A172 (cell line): ENCODE data around the gene OGFOD2. TPM values are rescaled to one million over a fixed set of nuclear protein-coding genes. Genes with fewer than 3 reads are reported as not detected.

ENCODE experiments used
- DNase-seq: peaks from one replicate; pipeline ENCODE4 v3.0.0-alpha.2; 2015; ENCODE audit warnings: low spot score
- total RNA-seq: library from RNA; depleted of rRNA; stranded (reverse); fragments of >200 nt; shearing (Covaris generic); gene quantifications from 2 replicates; pipeline ENCODE4 v1.2.3, GENCODE V29; 2014; rRNA removed

Gene OGFOD2
- 12.0 and 20.9 TPM in 2 replicates for total RNA-seq

- DNase-seq = peak; percentile 74
Measured at GRCh38 chr12:122974892-122975789, at the start of gene OGFOD2. Gene OGFOD2, plus strand, starts transcription at chr12:122975244. Its CDS starts 8 bp downstream, at chr12:122975252.

DNA sequence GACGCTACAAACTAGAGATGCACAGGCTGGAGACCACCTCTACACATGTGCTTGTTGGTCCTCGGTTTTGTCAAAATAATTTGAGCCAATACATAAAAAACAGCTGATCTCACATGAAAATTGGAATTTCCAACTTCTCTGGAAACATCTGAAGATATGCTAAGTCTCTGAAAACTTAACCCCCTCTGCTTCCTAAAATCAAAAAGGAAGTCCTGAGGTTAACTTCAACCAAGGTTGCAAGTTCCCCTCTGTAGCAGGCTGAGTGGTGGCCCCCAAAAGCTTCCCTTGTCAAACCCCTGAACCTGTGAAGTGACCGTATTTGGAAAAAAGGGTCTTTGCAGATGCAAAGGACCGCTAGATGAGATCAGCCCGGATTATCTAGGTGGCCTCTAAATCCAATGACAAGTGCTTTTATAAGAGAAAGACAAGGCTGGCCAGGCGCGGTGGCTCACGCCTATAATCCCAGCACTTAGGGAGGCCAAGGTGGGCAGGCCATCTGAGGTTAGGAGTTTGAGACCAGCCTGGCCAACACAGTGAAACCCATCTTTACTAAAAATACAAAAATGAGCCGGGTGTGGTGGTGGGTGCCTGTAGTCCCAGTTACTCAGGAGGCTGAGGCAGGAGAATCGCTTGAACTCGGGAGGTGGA lies 47.2 kb upstream of the OGFOD2 start:
- no peak for DNase-seq

DNA sequence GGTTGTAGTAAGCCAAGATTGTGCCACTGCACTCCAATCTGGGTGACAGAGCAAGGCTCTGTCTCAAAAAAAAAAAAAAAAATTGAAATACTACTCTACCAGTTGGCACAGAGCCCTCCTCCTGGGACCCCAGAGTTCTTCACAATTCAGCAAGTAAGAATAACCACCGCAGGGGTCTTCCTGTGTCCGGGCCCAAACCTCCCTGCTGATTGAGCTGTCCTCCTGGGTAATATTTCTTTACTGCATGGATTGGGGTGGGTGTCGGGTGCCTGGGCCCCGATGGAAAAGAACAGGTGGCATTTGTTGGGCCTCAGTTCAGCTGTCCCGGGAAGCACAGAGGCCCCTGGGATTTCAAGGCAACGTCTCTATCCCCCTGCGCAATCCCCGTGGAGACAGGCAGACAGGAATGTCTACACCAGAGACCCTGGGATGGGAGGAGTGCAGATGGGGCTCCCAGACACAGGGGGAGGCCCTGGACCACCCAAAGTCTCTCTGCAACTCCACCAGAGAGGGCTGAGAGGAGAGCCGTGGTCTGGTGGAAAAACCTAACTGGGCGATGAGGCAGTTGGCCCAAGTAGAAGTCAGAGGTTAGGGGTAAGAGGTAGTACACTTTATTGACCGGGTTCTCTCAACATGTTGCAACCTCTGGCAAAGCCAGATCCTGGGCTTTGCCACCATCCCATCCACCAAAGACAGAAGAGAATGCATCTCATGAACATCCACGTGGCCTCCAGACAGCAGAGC lies 46.5 kb upstream of the OGFOD2 start:
- no peak for DNase-seq

GRCh38 chr12:122929148-122929538 lies 45.9 kb upstream of the OGFOD2 start:
- DNase-seq = no peak

DNA sequence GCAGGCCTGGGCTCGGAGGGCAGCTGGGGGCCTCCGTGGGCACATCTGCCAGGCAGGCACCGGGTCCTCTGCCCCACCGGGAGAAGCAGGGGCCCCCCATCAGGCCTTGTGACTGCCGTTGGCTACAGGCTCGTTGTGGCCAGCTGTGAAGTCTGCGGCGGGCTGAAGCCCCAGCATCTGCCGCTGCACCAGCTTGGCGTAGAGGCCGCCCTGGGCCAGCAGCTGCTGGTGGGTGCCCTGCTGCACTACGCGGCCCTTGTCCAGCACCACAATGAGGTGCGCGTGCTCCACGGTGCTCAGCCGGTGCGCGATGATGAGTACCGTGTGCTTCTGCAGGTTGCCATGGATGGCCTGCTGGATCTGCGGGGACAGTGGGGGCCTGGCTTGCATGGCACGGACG lies 45.2 kb upstream of the OGFOD2 start:
- no peak for DNase-seq

DNA sequence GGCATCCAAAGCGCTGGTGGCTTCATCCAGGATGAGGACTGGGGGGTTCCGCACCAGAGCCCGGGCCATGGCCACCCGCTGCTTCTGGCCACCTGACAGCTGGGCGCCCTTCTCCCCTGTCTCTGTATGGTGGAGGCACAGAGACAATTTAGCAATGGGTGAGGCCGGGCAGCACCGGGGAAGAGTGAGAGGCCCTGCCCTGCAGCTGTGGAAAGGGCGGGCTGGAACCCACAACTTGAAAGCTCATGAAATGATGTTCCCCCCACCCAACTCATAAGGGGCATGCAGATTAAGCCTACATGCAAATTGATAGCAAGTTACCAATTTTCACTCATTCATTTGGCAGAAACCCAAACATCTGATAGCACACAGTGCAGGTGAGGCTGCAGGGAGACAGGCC lies 42.8 kb upstream of the OGFOD2 start:
- no peak for DNase-seq

GRCh38 chr12:122934722-122935121 lies 40.3 kb upstream of the OGFOD2 start:
- no peak for DNase-seq

DNA sequence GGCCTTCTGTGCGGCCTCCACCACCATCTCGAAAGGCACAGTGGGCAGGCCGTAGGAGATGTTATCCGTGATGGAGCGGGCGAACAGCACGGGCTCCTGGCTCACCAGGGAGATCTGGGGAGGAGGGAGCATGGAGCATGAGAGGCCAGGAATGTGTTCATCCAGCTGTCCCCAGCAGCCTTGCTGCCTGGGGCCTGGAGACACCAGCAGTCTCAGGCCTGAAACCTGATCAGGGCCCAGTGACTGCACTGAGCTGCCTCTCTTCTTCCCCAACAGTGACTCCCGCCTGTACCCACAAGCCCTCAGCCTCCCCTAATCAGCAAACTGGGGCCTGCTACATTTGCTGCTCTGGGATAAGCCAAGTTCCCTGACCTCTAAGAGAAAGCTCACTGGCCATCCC lies 39.7 kb upstream of the OGFOD2 start:
- DNase-seq = no peak

DNA sequence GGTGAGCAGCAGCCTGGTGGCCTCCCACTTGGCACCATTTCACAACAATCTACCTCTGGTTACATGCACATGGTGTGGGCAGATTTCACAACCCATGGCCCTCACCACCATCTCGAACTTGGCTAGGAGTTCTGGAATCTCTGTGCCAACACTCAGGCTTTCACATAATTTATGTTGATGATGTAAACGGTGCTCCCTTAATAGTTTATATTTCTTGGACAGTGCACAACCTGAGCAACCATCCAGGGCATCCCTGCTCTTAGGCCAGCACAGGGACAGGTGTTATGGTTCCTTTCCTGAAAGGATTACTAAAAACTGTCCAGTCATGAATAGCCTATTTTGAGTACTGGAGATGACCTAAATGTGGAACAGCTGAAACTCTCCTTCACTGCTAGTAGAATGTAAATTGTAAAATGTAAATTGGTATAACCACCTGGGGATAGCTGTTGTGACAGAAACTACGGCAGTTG lies 37.4 kb upstream of the OGFOD2 start:
- no peak for DNase-seq

DNA sequence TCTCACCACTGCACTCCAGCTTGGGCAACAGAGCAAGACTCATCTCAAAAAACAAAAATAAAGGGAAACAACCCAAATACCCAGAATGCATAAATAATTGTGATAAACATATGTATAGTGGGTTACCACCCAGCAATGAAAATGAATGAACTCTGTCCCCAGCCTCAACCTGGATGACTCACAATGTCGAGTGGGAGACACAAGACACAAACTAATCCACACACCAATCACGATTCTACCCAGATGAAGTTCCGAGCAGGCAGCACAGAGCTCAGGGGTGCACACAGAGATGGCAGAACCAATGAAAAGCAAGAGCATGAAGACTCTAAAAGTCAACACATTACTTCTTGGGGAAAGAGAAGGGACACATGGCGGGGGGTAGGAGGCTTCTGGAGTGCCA lies 35.9 kb upstream of the OGFOD2 start:
- DNase-seq = no peak

DNA sequence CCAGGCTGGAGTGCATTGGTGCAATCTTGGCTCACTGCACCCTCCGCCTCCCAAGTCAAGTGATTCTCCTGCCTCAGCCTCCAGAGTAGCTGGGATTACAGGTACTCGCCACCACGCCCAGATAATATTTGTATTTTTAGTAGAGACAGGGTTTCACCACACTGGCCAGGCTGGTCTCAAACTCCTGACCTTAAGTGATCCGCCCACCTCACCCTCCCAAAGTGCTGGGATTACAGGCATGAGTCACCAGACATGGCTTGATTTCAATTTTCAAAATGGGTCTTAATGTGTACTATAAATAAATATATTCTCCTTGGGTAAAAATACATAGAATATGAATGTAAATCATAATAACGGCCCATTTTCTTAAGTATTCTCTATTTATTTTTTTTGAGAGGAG lies 33.7 kb upstream of the OGFOD2 start:
- DNase-seq = peak; percentile 55

- peak; percentile 79 for DNase-seq
Measured at GRCh38 chr12:122942637-122943036, 32.4 kb upstream of the OGFOD2 start.

- DNase-seq = no peak
Measured at GRCh38 chr12:122943196-122943595, 31.8 kb upstream of the OGFOD2 start.

GRCh38 chr12:122944605-122945592 lies 30.1 kb upstream of the OGFOD2 start:
- peak; percentile 83 for DNase-seq

DNA sequence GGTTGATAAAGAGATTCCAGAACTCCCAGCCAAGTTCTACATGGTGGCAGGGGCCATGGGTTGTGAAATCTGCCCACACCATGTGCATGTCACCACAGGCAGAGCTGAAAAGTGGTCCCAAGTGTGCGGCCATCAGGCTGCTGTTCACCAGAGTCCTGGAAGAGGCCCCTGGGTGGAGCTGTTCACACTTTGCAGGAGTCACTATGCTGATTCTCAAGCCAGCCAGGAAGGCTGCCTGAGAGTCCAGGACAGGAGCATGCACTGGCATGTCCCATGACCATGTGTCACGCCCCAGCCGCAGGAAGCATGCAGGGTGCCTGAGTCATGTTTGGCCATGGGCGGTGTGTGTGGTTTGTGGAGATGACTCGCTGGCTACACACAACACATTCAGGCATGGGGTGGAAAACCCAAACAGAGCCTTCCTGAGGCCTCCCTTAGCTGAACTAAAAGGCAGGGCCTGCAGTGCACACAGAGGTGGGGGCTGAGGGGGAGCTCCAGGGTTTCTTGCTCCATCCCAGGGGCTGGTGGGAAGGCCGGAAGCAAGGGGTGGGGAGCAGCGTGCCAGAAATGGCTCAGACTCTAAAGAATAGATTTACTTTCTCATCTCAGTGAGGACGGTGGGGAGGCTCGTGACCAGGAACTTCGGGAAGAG lies 28.2 kb upstream of the OGFOD2 start:
- DNase-seq = peak; percentile 97

GRCh38 chr12:122947352-122947792 lies 27.7 kb upstream of the OGFOD2 start:
- no peak for DNase-seq

DNA sequence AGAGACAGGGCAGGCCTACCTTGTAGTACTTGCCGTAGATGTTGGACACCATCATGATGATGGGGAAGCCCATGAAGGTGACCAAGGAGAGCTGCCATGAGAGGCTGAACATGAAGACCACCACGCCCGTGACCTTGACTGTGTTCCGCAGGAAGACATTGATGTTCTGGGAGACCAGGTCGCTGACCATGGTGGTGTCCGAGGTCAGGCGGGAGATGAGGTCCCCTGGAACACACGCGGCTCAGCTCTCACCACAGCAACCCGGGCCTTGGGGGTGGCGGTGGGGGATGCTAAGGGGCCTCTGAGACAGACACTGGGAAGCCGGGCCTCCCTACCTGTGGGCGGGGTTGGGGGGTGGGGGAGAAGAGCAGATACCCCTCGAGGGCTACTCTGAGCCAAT lies 26.4 kb upstream of the OGFOD2 start:
- no peak for DNase-seq

GRCh38 chr12:122949405-122949804 lies 25.6 kb upstream of the OGFOD2 start:
- no peak for DNase-seq

DNA sequence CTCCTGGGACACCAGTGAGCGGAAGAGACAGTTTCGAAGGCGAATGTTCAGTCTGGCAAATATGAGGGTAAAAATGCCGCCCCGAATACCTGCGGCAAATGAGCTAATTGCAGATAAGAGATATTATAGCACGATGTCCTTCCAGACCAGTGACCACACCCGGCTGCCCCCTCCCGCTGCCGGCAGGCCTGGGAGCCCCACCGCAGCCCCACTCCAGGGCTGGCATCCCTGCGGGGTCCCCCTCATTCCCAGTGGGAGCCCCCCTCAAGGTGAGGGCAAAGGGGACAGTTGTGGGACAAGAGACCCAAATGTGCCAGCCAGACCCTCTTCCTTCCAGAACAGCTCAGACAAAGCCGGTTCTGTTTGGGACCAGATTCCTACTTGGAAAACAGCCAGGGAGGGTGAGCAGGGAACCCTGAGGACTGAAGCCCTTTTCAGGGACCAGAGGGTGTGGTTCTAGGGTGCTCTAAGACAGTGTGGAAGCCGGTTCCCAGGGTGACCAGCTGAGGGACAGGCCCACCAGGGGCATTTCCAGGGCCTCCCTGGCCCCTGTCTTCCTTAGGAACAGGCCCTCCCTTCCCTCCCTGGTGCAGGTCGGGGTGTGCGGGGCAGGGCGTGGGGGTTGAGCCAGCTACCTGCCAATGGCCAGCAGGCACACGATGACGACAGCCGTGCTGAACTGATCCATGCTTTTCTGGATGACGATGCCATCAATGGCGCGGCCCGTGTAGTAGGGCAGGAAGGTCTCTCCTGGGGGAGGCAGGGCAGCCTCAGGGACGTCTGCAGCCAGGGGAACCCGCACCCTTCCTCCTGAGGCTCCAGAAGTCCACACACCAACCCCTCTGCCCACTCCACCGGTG lies 25.0 kb upstream of the OGFOD2 start:
- no peak for DNase-seq
